ENCODE data around the gene P3H1. TPM values are rescaled to one million over a fixed set of nuclear protein-coding genes. Genes with fewer than 3 reads are reported as not detected.
"Not testable (repeated sequence)": the region's sequence is repeated elsewhere in the genome, so short reads cannot be mapped to it uniquely, and the experiment has no call there.

P3H1 gene
- total RNA-seq, 4 donors from 2014 or later, result 20.4 to 44.1 (median 29.4) TPM

DNA sequence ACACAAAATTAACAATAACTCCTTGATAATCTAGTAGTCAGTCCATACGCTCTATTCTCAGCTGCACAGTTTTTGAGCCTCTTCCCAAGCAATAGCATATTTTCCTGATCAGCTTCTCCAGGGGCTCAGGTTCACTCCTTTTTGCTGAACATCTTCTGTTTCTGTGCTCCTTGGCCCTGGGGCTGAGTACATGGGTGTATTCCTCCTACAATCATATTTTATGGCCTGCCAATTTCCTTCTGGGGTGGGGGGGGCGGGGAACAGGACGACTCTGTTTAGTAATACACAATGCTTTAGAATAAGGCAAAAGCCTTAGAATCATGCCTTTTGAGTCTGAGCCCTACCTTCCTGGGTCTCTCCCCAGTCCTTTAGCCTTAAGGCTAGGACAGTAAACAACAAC is 35.2 kb downstream of the P3H1 start:
- TF ChIP-seq, protein P1, sequence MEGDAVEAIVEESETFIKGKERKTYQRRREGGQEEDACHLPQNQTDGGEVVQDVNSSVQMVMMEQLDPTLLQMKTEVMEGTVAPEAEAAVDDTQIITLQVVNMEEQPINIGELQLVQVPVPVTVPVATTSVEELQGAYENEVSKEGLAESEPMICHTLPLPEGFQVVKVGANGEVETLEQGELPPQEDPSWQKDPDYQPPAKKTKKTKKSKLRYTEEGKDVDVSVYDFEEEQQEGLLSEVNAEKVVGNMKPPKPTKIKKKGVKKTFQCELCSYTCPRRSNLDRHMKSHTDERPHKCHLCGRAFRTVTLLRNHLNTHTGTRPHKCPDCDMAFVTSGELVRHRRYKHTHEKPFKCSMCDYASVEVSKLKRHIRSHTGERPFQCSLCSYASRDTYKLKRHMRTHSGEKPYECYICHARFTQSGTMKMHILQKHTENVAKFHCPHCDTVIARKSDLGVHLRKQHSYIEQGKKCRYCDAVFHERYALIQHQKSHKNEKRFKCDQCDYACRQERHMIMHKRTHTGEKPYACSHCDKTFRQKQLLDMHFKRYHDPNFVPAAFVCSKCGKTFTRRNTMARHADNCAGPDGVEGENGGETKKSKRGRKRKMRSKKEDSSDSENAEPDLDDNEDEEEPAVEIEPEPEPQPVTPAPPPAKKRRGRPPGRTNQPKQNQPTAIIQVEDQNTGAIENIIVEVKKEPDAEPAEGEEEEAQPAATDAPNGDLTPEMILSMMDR (IDR thresholded peaks at IDR 0.05), result no peak
- DNase-seq (ENCODE audit: low spot score) (no peak), ATAC-seq (ENCODE audit: low FRiP score) (no peak)

DNA sequence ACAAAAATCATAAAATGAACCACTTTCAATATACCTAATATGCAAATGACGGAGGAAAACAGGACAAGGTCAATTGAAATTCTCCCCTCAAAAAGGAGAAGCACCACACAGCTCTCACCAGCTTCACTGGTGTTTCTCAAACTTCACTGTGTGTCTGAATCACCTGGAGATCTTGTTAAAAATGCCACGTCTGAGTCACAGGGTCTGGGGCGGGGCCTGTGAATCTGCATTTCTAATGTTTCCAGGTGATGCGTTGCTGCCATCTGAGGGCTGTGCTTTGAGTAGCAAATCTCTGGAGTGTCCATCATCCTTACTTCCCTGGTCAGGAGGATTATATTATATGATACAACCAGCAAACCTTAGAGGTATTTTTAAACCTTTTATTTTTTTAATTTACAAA is 35.8 kb downstream of the P3H1 start:
- TF ChIP-seq, protein P1 (IDR thresholded peaks at IDR 0.05), result no peak
- no peak for ATAC-seq (ENCODE audit: low FRiP score)

DNA sequence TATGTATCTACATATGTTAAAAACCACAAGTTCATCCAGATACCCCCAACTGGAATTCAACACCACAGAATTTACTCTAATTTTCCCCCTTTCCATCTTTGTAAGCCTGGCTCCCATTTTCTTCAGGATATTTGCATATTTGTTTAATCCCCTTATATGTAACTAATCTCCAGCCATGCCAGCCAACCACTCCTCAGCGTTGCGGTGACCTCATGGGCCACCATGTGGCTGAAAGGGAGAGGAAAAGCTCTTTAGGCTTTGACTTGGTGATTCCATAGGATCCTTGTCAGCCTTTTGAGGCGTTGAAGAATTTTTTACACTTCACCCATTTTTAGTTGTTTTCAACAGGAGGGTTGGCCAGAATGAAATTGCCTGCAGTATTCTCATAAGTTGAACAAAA is 36.8 kb downstream of the P3H1 start:
- no peak for DNase-seq (ENCODE audit: low spot score)
- TF ChIP-seq, protein P1 (IDR thresholded peaks at IDR 0.05), result no peak
- no peak for ATAC-seq (ENCODE audit: low FRiP score)

More for the DNA sequence above, 35.8 kb downstream of the P3H1 start:
- DNase-seq (ENCODE audit: low spot score), result no peak

DNA sequence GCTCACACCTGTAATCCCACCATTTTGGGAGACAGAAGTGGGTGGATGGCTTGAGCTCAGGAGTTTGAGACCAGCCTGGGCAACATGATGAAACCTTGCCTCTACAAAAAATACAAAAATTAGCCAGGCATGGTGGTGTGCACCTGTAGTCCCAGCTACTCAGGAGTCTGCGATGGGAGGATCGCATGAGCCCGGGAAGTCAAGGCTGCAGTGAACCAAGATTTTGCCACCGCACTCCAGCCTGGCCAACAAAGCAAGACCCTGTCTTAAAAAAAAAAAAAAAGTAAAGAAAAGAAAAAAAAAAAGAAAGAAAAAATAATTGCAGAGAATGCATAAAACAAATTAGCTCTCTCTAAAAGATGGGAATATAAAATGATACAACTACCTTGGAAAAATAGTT is 41.0 kb downstream of the P3H1 start:
- not testable (repeated sequence) for DNase-seq (ENCODE audit: low spot score); ATAC-seq (ENCODE audit: low FRiP score)

DNA sequence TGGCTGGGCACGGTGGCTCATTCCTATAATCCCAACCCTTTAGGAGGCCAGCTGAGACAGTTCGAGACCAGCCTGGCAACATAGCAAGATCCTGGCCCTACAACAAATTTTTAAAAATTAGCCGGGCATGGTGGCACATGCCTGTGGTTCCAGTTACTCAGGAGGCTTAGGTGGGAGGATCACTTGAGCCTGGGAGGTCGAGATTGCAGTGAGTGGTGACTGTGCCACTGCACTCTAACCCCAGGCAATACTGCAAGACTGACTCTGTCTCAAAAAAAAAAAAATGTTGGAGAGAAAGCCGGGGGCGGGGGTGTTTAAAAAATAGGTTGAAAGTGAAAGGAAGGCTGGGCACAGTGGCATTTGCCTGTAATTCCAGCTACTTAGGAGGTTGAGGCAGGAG is 43.3 kb downstream of the P3H1 start:
- ATAC-seq (ENCODE audit: low FRiP score), result no peak
- TF ChIP-seq, protein P1 (IDR thresholded peaks at IDR 0.05), result no peak
- DNase-seq (ENCODE audit: low spot score), result no peak

DNA sequence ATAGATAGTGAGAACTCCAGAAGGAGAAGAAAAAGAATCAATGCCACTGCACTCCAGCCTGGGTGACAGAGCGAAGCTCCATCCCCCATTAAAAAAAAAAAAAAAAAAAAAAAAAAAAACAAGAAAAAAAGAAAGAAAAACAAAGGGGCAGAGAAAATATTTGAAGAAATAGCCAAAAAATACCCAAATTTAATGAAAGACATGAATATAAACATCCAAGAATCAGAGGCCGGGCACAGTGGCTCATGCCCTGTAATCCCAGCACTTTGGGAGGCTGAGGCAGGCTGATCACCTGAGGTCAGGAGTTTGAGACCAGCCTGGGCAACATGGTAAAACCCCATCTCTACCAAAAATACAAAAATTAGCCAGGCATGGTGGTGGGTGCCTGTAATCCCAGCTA is 44.4 kb downstream of the P3H1 start:
- DNase-seq (ENCODE audit: low spot score); ATAC-seq (ENCODE audit: low FRiP score): not testable (repeated sequence)

DNA sequence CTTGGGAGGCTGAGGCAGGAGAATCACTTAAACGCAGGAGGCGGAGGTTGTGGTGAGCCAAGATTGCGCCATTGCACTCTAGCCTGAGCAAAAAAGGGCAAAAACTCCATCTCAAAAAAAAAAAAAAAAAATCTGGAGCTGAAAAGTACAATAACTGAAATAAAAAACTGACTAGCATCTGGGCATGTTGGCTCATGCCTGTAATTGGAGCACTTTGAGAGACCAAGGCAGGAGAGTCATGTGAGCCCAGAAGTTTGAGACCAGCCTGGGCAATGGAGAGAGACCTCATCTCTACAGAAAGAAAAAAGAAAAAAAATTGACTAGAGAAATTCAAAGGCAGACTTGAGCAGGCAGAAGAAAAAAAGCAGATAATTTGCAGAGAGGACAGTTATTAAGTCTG is 44.9 kb downstream of the P3H1 start:
- ATAC-seq (ENCODE audit: low FRiP score), result no peak
- no peak for DNase-seq (ENCODE audit: low spot score)
- TF ChIP-seq, protein P1 (IDR thresholded peaks at IDR 0.05), result no peak

DNA sequence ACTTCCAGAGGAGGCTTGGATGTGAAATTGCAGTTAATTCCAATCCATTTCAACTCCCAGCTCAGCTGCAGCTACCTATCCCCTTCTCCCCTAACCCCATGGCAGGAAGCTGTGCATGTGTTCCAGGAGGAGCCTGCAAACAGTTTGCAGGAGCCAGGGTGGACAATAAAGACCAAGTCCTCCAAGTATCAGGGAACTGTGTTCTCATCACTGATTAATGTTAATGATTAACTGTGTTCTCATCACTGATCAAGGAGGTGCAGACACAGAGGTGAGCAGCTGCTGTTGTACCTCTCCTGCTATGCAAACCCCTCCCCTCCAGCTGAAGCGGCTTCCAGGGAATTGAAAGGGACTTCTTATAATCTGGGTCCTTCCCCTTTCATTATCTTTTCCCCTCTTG is 46.0 kb downstream of the P3H1 start:
- DNase-seq (ENCODE audit: low spot score), result no peak
- no peak for ATAC-seq (ENCODE audit: low FRiP score)
- TF ChIP-seq, protein P1 (IDR thresholded peaks at IDR 0.05), result no peak

DNA sequence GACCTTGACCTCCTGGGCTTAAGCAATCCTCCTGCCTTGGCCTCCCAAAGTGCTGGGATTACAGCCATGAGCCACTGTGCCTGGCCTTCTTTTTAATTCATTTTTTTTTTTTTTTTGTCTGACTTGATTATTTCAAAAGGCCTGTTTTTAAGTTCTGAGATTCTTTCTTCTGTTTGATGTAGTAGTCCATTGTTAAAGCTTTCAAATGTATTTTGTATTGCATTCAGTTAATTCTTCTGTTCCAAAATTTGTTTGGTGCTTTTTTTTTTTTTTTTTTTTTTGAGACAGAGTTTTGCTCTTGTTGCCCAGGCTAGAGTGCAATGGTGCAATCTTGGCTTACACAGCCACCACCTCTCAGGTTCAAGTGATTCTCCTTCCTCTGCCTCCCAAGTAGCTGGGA is 52.4 kb downstream of the P3H1 start:
- ATAC-seq (ENCODE audit: low FRiP score); DNase-seq (ENCODE audit: low spot score): not testable (repeated sequence)
